Cardiac muscle cell (in vitro differentiated cells and primary cell): Measurements from ENCODE around the gene BCAM. TPM values are rescaled to one million over a fixed set of nuclear protein-coding genes. Genes with fewer than 3 reads are reported as not detected.
A peak's percentile ranks its signal among the peaks of the same experiment; 100 is the strongest.

Experiments
- DNase-seq, 2 donors: peaks; one replicate each; pipeline versions ENCODE4 v3.0.0 to v3.0.0-alpha.2; 2010 to 2017; ENCODE audit warnings: low read depth in 1 of 2, low spot score in 1 of 2
- H3K27ac ChIP-seq: fragments of 200-600 bp; sonication (generic); 2 replicates; pipeline ENCODE4 v1.5.1; 2016
- H3K27me3 ChIP-seq: fragments of 200-600 bp; sonication (generic); 2 replicates; pipeline ENCODE4 v1.6.0; 2016; ENCODE audit warnings: control low read depth
- H3K36me3 ChIP-seq: fragments of 200-600 bp; sonication (generic); 2 replicates; pipeline ENCODE4 v1.5.1; 2016; ENCODE audit warnings: control low read depth
- H3K4me1 ChIP-seq: fragments of 200-600 bp; sonication (generic); 2 replicates; pipeline ENCODE4 v1.8.1; 2017; ENCODE audit warnings: low read depth, mild to moderate bottlenecking, mixed run types
- H3K4me3 ChIP-seq: fragments of 200-600 bp; sonication (generic); 2 replicates; pipeline ENCODE4 v1.5.1; 2016; ENCODE audit warnings: mild to moderate bottlenecking
- H3K9me3 ChIP-seq: fragments of 200-600 bp; sonication (generic); 2 replicates; pipeline ENCODE4 v1.5.1; 2017; ENCODE audit warnings: low read depth, mild to moderate bottlenecking, control low read depth
- CTCF ChIP-seq: IDR thresholded peaks from 2 replicates; pipeline ENCODE4 v1.5.1; 2012; ENCODE audit warnings: low read depth, mild to moderate bottlenecking, low read length
- polyA plus RNA-seq: library from polyadenylated mRNA; unstranded; fragments of >200 nt; fragmentation: Nextera tagmentation; extraction: Ambion mirVana; gene quantifications from 2 replicates; pipeline ENCODE4 v1.2.1, GENCODE V29; 2016
- total RNA-seq: library from RNA; depleted of rRNA; stranded (reverse); fragments of >200 nt; gene quantifications from 2 replicates; pipeline ENCODE4 v1.2.3, GENCODE V29; 2016

BCAM gene
- total and polyA plus RNA-seq, 2 experiments from 2014 or later: 41.4 to 338 TPM

GRCh38 chr19:44819246-44819832 lies 10.4 kb downstream of the BCAM start:
- H3K36me3 ChIP-seq: peaks cover 4% of the 10 kb centered on the region
- DNase-seq: no peak
- no peak overlapping the region for H3K27ac ChIP-seq
- H3K9me3 ChIP-seq: no peaks in the 10 kb centered on the region
- no peak overlapping the region for H3K4me3 ChIP-seq
- H3K27me3 ChIP-seq: no peaks in the 10 kb centered on the region
- TF ChIP-seq CTCF: no peak
- H3K4me1 ChIP-seq: peaks cover 28% of the 10 kb centered on the region

- no peak for TF ChIP-seq CTCF
- no peaks in the 10 kb centered on the region for H3K9me3 ChIP-seq
- no peaks in the 10 kb centered on the region for H3K27me3 ChIP-seq
- no peak overlapping the region for H3K4me3 ChIP-seq
- H3K27ac ChIP-seq: peak overlapping the region; percentile 82
- DNase-seq: peak; percentile 42 to 87
- H3K4me1 ChIP-seq: peaks cover 28% of the 10 kb centered on the region
- no peaks in the 10 kb centered on the region for H3K36me3 ChIP-seq
Measured at GRCh38 chr19:44820648-44821609, 12.0 kb downstream of the BCAM start.

- Histone ChIP-seq H3K4me3 (no peak overlapping the region), H3K27ac (peak overlapping the region; percentile 82), H3K9me3 (no peaks in the 10 kb centered on the region), H3K36me3 (no peaks in the 10 kb centered on the region), H3K27me3 (peaks cover 4% of the 10 kb centered on the region), H3K4me1 (peaks cover 28% of the 10 kb centered on the region)
- TF ChIP-seq CTCF: no peak
- no peak for DNase-seq
Measured at GRCh38 chr19:44822177-44822576, 13.3 kb downstream of the BCAM start.

GRCh38 chr19:44822670-44823372 lies 13.9 kb downstream of the BCAM start:
- no peak for TF ChIP-seq CTCF
- DNase-seq: peak in 1 of 2 donors; percentile 44
- H3K4me1 ChIP-seq: peaks cover 28% of the 10 kb centered on the region
- H3K27ac ChIP-seq: peak overlapping the region; percentile 82
- no peaks in the 10 kb centered on the region for H3K9me3 ChIP-seq
- H3K36me3 ChIP-seq: no peaks in the 10 kb centered on the region
- H3K27me3 ChIP-seq: peaks cover 6% of the 10 kb centered on the region
- no peak overlapping the region for H3K4me3 ChIP-seq

GRCh38 chr19:44823373-44823698 lies 14.4 kb downstream of the BCAM start:
- peak overlapping the region; percentile 57 for H3K27ac ChIP-seq
- H3K4me3 ChIP-seq: no peak overlapping the region
- H3K27me3 ChIP-seq: peaks cover 6% of the 10 kb centered on the region
- DNase-seq: no peak
- no peaks in the 10 kb centered on the region for H3K36me3 ChIP-seq
- H3K4me1 ChIP-seq: peaks cover 28% of the 10 kb centered on the region
- no peak for TF ChIP-seq CTCF
- H3K9me3 ChIP-seq: no peaks in the 10 kb centered on the region
